DOHH2 (cell line): ENCODE results near the gene BCL11B.

ENCODE experiments used
- H3F3A ChIP-seq: fragments of 200-600 bp; sonication (generic), shearing (Covaris generic); 2 replicates; pipeline ENCODE4 v1.6.0; 2016; ENCODE audit warnings: antibody characterized with exemption, mild to moderate bottlenecking; ENCODE audit not compliant: control insufficient read depth, insufficient read depth
- H3K27ac ChIP-seq: fragments of 200-600 bp; sonication (generic); 2 replicates; pipeline ENCODE4 v1.5.1; 2014; ENCODE audit warnings: low read depth, mild to moderate bottlenecking, low read length, moderate library complexity
- H3K27me3 ChIP-seq: fragments of 200-600 bp; sonication (generic); 2 replicates; pipeline ENCODE4 v1.6.1; 2014; ENCODE audit warnings: mild to moderate bottlenecking, low read length, mixed read lengths; ENCODE audit not compliant: control insufficient read depth
- H3K36me3 ChIP-seq: fragments of 200-600 bp; sonication (generic); 2 replicates; pipeline ENCODE4 v1.6.1; 2014; ENCODE audit warnings: mild to moderate bottlenecking, low read length, moderate library complexity, mixed read lengths; ENCODE audit not compliant: control insufficient read depth
- H3K4me1 ChIP-seq: fragments of 200-600 bp; sonication (generic); 2 replicates; pipeline ENCODE4 v1.6.1; 2014; ENCODE audit warnings: mild to moderate bottlenecking, low read length, mixed read lengths; ENCODE audit not compliant: control insufficient read depth
- H3K4me2 ChIP-seq: fragments of 200-600 bp; sonication (generic); 2 replicates; pipeline ENCODE4 v1.6.0; 2014; ENCODE audit warnings: mild to moderate bottlenecking, low read length, moderate library complexity
- H3K4me3 ChIP-seq: fragments of 200-600 bp; sonication (generic); 2 replicates; pipeline ENCODE4 v1.5.1; 2014; ENCODE audit warnings: mild to moderate bottlenecking, low read length, mixed read lengths
- H3K79me2 ChIP-seq: fragments of 200-600 bp; sonication (generic); 2 replicates; pipeline ENCODE4 v1.6.1; 2014; ENCODE audit warnings: mild to moderate bottlenecking, low read length, mixed read lengths; ENCODE audit not compliant: control insufficient read depth
- H3K9me2 ChIP-seq: fragments of 200-600 bp; sonication (generic); replicated peaks from 2 replicates; pipeline ENCODE4 v1.6.1; 2014; ENCODE audit warnings: mild to moderate bottlenecking, low read length, mixed read lengths; ENCODE audit not compliant: control insufficient read depth
- H3K9me3 ChIP-seq: fragments of 200-600 bp; sonication (generic); 2 replicates; pipeline ENCODE4 v1.6.1; 2014; ENCODE audit warnings: antibody characterized with exemption, low read length, mixed read lengths; ENCODE audit not compliant: control insufficient read depth, insufficient read depth
- H4K20me1 ChIP-seq: fragments of 200-600 bp; sonication (generic); 2 replicates; pipeline ENCODE4 v1.6.0; 2014; ENCODE audit warnings: low read depth, mild to moderate bottlenecking, antibody characterized with exemption, low read length, moderate library complexity; ENCODE audit not compliant: control insufficient read depth, insufficient read depth
- EZH2phosphoT487 ChIP-seq: fragments of 200-600 bp; sonication (generic); IDR thresholded peaks from 2 replicates; pipeline ENCODE4 v1.6.1; 2017; ENCODE audit warnings: borderline replicate concordance, mild to moderate bottlenecking, antibody characterized with exemption, low read length, moderate library complexity, mixed read lengths
- TF ChIP-seq, protein P1 (sequence below): fragments of 200-600 bp; sonication (generic); IDR thresholded peaks from one replicate; pipeline ENCODE4 v1.5.1; 2014; ENCODE audit warnings: antibody characterized with exemption, mild to moderate bottlenecking, low read depth, low read length; ENCODE audit not compliant: poor library complexity, severe bottlenecking

The BCL11B gene

DNA sequence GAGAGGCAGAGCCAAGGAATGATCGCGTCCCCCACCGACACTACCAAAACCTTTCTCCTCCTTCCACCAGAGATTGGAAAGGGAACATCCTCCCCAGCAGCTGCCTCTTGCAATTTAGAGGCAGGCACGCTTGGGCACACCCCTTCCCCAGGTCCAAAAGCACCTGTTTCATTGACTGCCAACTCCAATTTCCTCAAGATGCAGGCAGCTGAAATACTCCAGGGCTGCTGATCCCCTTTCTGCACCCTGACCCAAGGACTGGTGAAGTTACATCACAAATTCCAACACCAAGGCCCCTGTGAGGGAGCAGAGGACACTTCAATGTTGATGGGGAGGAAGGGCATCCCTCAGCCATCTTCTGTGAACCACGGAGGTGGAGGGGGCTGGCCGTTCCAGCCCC, 33.8 kb downstream of the BCL11B start:
- no peaks in the 10 kb centered on the region for H3F3A ChIP-seq
- H3K36me3 ChIP-seq, result no peaks in the 10 kb centered on the region
- H3K4me3 ChIP-seq, result no peak overlapping the region
- H3K27me3 ChIP-seq, result no peaks in the 10 kb centered on the region
- TF ChIP-seq, protein P1, sequence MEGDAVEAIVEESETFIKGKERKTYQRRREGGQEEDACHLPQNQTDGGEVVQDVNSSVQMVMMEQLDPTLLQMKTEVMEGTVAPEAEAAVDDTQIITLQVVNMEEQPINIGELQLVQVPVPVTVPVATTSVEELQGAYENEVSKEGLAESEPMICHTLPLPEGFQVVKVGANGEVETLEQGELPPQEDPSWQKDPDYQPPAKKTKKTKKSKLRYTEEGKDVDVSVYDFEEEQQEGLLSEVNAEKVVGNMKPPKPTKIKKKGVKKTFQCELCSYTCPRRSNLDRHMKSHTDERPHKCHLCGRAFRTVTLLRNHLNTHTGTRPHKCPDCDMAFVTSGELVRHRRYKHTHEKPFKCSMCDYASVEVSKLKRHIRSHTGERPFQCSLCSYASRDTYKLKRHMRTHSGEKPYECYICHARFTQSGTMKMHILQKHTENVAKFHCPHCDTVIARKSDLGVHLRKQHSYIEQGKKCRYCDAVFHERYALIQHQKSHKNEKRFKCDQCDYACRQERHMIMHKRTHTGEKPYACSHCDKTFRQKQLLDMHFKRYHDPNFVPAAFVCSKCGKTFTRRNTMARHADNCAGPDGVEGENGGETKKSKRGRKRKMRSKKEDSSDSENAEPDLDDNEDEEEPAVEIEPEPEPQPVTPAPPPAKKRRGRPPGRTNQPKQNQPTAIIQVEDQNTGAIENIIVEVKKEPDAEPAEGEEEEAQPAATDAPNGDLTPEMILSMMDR, result no peak
- no peak for TF ChIP-seq EZH2phosphoT487
- H3K79me2 ChIP-seq, result no peaks in the 10 kb centered on the region
- no peaks in the 10 kb centered on the region for H4K20me1 ChIP-seq
- no peaks in the 10 kb centered on the region for H3K9me3 ChIP-seq
- H3K27ac ChIP-seq, result no peak overlapping the region
- H3K9me2 ChIP-seq, result no peaks in the 10 kb centered on the region
- no peaks in the 10 kb centered on the region for H3K4me1 ChIP-seq
- H3K4me2 ChIP-seq, result no peak overlapping the region

DNA sequence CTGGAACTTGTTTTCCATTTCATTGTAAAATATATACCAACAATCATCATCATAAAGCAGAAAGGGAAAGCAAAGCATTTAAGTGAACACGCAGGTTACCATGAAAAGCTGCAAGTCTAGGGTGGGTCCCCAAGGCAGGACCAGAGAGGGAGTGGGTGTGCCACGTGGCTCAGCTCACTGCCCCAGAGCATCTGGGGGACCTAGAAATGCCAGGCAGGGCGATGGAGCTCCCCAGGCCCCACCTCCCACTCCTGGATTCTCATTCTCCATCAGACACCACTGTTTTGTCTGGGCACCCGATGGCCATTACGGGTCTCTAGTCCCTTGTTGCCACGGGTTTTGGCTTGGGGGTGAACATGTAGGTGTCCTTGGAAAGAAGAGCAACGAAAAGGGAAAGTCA, 34.7 kb downstream of the BCL11B start:
- Histone ChIP-seq H3F3A (no peaks in the 10 kb centered on the region), H3K4me1 (no peaks in the 10 kb centered on the region), H3K9me2 (no peaks in the 10 kb centered on the region), H3K4me3 (no peak overlapping the region), H4K20me1 (no peaks in the 10 kb centered on the region), H3K27ac (no peak overlapping the region), H3K27me3 (no peaks in the 10 kb centered on the region), H3K4me2 (no peak overlapping the region), H3K36me3 (no peaks in the 10 kb centered on the region), H3K9me3 (no peaks in the 10 kb centered on the region), H3K79me2 (no peaks in the 10 kb centered on the region)
- no peak for TF ChIP-seq EZH2phosphoT487
- TF ChIP-seq, protein P1, result no peak

DNA sequence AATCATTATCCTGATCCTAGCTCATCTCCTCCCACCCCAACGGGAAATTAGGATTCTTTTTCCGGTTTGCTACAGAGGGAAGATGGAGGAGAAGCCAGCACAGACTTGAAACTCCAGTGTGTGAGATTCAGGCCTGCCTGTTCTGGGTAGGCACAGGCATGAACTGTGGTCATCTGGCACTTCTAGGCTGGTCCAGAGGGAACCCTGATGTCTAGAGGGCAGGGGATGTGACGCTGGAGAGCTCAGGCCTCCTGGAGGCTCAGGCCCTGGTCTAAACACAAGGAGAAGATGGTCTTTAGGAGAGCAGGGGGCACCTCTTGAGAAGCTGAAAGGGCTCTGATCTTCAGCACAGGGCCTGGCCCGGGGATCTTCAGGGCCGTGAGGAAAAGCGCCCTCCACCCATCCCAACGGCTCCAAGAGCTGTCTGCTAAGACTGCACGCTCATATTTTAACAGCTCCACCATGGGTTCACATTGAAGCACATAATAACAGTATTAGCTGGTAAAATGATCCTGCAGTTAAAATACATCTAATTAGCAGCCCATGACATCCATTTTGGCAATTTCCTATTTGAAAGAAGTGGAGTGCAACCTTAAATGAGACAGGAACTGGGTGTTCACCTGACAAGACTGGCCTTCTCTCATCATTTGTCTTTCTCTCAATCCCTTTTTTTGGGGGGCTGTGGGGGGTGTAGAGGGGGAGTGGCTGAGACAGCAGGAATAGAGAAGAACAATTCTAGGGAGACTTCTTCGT, 35.4 kb downstream of the BCL11B start:
- no peaks in the 10 kb centered on the region for H4K20me1 ChIP-seq
- no peak overlapping the region for H3K4me3 ChIP-seq
- H3K4me2 ChIP-seq, result no peak overlapping the region
- no peaks in the 10 kb centered on the region for H3K27me3 ChIP-seq
- no peaks in the 10 kb centered on the region for H3K9me3 ChIP-seq
- H3K36me3 ChIP-seq, result no peaks in the 10 kb centered on the region
- H3K9me2 ChIP-seq, result no peaks in the 10 kb centered on the region
- no peaks in the 10 kb centered on the region for H3F3A ChIP-seq
- H3K79me2 ChIP-seq, result no peaks in the 10 kb centered on the region
- TF ChIP-seq, protein P1, result no peak
- TF ChIP-seq EZH2phosphoT487, result no peak
- no peaks in the 10 kb centered on the region for H3K4me1 ChIP-seq
- H3K27ac ChIP-seq, result no peak overlapping the region
